BJ (cell line): ENCODE measurements around the gene COX7B2. TPM values are rescaled to one million over a fixed set of nuclear protein-coding genes. Genes with fewer than 3 reads are reported as not detected.

Source experiments
- CTCF ChIA-PET: fragments of 350-600 bp; formaldehyde crosslinking; extraction: SDS; loops from one replicate; lab custom pipeline; 2021; ENCODE audit warnings: antibody characterized with exemption, inconsistent platforms; lab: Yijun Ruan, JAX
- POLR2A ChIA-PET: fragments of 300-600 bp; sonication (Branson Sonifier 250); formaldehyde crosslinking; extraction: SDS; loops from one replicate; lab custom pipeline; 2021; ENCODE audit warnings: antibody characterized with exemption; lab: Charles Lee
- DNase-seq: peaks from one replicate; pipeline ENCODE4 v3.0.0-alpha.2; 2011; ENCODE audit warnings: low read depth
- H3K27me3 ChIP-seq: 2 replicates; pipeline ENCODE4 v1.6.0; 2011; ENCODE audit warnings: low read length; ENCODE audit not compliant: control insufficient read depth, insufficient read depth
- H3K36me3 ChIP-seq: 2 replicates; pipeline ENCODE4 v1.5.1; 2011; ENCODE audit warnings: low read length; ENCODE audit not compliant: control insufficient read depth, insufficient read depth
- H3K4me3 ChIP-seq: 2 replicates; pipeline ENCODE4 v1.5.1; 2011; ENCODE audit warnings: low read depth, mild to moderate bottlenecking, control low read depth, low read length
- CTCF ChIP-seq: IDR thresholded peaks from 2 replicates; pipeline ENCODE4 v1.5.1; 2011; ENCODE audit warnings: low read depth, mild to moderate bottlenecking, control low read depth, inconsistent platforms, low read length, moderate library complexity; ENCODE audit not compliant: insufficient read depth
- polyA plus RNA-seq: library from polyadenylated mRNA; depleted of rRNA; stranded (reverse); fragments of >200 nt; gene quantifications from 2 replicates; pipeline ENCODE4 v1.2.3, GENCODE V29; 2011

Gene COX7B2
- polyA plus RNA-seq, 1 experiment, result not detected

DNA sequence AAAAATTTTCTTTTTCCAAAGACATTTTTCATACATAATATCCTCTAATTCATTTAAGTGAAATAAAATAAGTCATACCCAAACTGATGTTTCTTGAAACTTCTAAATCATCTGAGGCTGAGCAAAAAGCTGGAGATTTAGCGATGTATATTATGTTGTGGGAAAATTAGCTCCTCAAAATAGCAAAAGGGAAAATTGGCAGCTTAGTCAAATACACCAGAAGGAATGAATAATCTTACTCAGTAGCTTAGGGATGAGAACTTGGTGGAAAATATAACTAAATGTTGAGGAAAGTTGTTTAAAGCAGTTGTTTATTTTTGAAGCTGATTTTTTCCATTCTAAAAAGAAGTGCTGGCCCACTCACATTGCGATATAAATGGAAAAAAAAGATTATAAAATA, 43.4 kb upstream of the COX7B2 start:
- Histone ChIP-seq H3K27me3 (no peaks in the 10 kb centered on the region), H3K36me3 (no peaks in the 10 kb centered on the region), H3K4me3 (no peak overlapping the region)
- no peak for TF ChIP-seq CTCF
- ChIA-PET CTCF (interaction anchor here (0.7 kb wide), 1 partner anchor 422 kb away, joined by 3 read pairs; no protein-coding TSS in a partner anchor), POLR2A (no interaction called here)
- no peak for DNase-seq

GRCh38 chr4:46950826-46951225, 41.8 kb upstream of the COX7B2 start:
- Histone ChIP-seq H3K27me3 (no peaks in the 10 kb centered on the region), H3K4me3 (no peak overlapping the region), H3K36me3 (no peaks in the 10 kb centered on the region)
- ChIA-PET POLR2A (no interaction called here), CTCF (no interaction called here)
- no peak for DNase-seq
- TF ChIP-seq CTCF, result no peak

DNA sequence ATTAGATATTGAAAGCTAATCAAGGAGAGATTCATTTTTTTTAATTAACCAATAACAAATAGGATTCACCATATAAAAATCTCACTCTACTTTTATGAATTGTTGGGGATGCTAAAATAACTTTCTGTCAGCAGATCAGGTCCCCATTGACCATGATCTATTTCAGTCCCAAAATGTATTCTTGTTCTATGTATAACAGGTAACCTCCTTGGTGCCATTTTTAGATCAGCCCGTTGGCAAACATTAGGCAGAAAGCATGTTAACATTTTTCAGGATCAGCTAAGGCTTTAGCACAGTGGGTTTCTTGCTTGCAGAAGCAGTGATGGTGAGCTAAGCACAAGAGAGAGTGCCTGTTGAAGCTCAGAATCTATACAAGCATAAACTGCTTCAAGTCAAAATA, 40.8 kb upstream of the COX7B2 start:
- H3K4me3 ChIP-seq, result no peak overlapping the region
- TF ChIP-seq CTCF, result no peak
- no peaks in the 10 kb centered on the region for H3K36me3 ChIP-seq
- POLR2A ChIA-PET, result no interaction called here
- CTCF ChIA-PET, result no interaction called here
- no peak for DNase-seq
- H3K27me3 ChIP-seq, result no peaks in the 10 kb centered on the region

- ChIA-PET POLR2A (no interaction called here), CTCF (no interaction called here)
- no peak for DNase-seq
- Histone ChIP-seq H3K4me3 (no peak overlapping the region), H3K36me3 (no peaks in the 10 kb centered on the region), H3K27me3 (no peaks in the 10 kb centered on the region)
- TF ChIP-seq CTCF, result no peak
Measured at GRCh38 chr4:46947541-46947940, 38.5 kb upstream of the COX7B2 start.

- POLR2A ChIA-PET, result no interaction called here
- Histone ChIP-seq H3K4me3 (no peak overlapping the region), H3K36me3 (no peaks in the 10 kb centered on the region), H3K27me3 (no peaks in the 10 kb centered on the region)
- CTCF ChIA-PET, result no interaction called here
- no peak for DNase-seq
- TF ChIP-seq CTCF, result no peak
Measured at GRCh38 chr4:46946919-46947536, 38.0 kb upstream of the COX7B2 start.
